ENCODE results near the gene BTAF1.

The BTAF1 gene

DNA sequence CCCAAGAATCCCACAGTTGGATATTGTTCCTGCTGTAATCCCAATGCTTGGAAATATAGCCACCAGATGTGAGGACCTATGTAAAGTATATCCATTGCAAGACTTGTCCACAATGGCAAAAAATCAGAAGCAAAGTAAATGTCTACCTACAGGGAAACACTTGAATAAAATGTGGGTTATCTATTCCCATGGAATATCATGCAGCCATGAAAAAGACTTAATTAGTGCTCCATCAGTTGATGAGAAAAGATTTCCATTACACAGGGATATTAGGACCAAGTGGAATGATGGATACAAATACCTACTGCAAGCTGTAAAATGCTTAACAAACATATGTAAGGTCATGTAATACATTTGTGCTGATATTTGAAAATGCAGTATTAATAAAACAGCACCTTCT lies 131.2 kb downstream of the BTAF1 start:
- DNase-seq: no peak

DNA sequence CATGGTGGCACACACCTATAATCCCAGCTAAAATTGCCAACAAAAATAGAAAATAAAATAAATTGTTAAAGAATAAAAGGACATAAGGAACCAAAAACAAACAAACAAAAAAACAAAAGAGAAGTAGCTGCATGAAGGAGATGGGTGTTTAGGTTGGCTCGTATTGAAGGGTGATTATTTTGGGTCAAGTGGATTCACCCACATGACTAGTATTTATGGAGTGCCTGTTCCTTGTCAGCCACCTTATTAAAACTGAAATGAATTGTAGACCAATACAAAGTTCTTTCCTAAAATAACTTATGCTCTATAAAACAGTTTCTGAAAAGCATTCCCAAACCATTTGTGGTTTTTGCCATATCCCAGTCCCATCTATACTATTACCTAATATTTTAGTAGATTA lies 138.7 kb downstream of the BTAF1 start:
- DNase-seq: no peak

DNA sequence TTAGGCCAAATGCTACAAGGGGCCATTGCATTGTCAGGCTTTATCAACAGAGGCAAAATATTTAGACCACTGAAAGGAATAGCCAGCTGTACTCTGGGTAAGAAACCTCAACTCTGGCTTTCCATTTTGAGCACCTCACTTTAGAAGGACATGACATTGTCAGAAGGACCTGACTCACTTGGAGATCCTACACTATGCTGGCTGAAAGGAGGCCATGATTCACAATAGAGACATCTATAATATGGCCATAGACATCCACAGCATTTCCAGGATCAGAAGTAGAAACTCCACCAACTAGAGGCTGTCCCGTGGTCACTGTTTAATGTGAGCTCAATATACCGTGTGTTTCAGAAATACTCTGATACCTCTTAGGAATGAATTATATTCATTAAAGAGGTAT lies 140.9 kb downstream of the BTAF1 start:
- DNase-seq: no peak

DNA sequence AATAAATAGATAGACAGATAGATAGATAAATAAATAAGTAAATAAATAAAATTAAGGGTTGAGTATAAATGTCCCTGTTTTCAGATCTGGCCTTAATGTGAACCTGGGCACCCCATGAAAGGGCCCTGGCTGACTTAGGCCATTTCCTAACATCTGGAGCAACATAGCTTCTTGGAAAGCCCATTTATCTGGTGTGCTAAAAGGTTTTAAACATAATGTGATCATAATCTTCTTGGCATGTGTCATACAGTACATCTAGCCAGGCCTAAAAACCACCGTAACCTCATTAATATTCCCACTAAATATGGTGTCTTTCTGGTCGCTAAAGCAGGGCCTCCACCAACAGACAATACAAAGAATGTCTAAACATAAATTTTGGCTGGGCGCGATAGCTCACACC lies 142.8 kb downstream of the BTAF1 start:
- DNase-seq: no peak

DNA sequence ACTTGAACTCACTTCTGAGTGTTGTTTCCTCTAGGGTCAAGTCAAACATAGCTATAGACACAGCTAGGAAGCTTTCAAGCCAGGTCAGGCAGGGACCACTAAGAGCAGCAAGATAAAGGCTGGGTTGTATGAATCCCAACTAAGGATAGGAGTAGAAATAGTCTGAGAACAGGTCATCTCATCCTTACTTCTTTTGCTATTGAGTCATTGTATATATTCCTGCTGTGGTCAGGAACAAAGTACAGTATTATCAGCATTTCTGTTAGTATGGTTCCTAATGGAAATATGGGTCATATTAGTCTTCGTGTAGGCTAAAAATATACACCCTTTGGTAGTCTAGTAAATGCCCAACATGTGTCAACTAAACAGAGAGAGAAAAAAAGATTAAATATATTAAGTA lies 145.3 kb downstream of the BTAF1 start:
- DNase-seq: no peak

DNA sequence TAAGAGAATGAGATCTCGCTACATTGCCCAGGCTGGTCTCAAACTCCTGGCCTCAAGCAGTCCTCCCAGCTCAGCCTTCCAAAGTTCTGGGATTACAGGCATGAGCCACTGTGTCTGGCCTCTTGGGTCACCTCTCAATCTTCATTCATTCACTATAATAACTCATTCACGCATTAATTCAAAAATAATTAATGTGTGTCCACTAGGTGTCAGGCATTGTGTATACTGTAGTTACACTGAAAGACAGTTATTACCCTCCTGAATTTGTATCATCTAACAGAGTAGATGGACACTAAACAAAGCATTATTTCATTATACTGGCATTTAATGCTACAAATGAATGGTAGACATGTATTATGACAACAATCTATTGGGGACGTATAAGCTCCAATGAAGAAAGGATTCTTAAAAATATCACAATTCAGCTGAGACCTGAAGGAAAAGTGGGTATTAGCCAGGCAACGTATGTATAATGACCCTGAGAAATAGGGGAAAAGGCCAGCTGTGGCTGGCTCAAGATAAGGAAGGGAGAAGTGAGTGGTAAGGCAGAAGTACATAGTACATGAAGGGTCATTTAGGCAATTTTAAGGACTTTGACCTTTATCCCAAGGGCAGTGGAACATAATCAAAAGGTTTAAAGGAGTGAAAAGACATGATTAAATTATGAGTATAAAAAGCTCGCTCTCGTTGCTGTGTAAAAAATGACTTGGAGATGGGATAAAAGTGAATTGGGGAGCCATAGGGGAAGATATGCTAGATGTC lies 150.7 kb downstream of the BTAF1 start:
- DNase-seq: no peak

DNA sequence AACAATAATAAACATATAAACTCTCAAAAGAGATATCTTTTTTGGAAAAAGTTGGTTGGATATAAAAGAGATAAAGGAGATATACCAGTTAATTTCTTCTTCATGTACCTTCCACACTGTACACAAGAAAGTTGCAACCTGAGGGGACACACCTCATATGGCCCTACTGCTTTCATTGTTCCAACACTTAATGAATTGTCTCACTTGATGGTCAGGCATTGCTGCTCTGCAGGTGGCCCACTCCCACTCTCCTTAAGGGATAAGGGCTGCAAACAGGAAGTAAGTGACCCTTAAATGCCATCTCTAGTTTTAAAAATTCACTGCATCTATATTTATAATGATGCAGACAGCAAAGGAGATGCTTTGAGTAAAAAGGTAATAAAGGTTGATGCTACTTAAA lies 152.3 kb downstream of the BTAF1 start:
- no peak for DNase-seq

DNA sequence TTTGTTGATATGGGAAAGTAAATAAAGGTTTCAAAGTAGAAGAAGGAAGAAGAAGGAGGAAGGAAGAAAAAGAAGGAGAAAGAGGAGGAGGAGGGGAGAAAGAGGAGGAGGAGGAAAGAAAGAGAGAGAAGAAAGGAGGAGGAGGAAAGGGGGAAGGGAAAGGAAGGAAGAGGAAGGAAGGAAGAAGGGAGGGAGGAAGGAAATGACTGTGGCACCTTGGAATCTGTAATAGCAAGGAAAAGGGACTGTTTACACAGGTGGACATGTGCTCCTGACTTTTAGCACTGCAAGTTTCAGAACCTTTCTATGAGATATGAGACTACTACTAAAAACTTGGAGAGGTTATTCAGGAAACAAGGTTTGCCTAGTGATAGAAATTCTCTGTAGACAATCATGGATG lies 153.2 kb downstream of the BTAF1 start:
- no peak for DNase-seq

DNA sequence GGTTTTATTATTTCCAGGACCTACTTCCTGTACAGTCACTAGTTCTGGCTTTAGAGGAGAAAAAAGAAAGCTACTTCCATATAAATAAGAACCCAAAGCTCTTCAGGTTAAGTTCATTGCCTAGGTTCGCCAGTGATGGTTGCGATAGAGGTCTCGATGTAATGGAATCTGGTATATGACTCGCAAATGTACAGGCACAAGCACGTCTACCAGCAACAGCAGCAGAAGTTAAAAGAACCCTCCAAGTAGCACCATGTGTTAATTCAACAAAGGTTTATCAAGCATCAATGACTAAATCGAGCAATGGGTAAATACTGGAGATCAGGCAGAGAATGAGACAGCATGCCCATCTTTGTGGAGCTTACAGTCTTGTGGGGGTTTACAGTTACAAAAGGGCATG lies 155.4 kb downstream of the BTAF1 start:
- no peak for DNase-seq
